Gastroesophageal sphincter (tissue), 4 donors: ENCODE measurements around the gene SEMA6A. TPM values are rescaled to one million over a fixed set of nuclear protein-coding genes. Genes with fewer than 3 reads are reported as not detected.

Source experiments
- ATAC-seq: fragments of 150-250 bp; one replicate; pipeline ENCODE4 v1.9.1; 2016; ENCODE audit warnings: mild to moderate bottlenecking, moderate library complexity
- H3K27ac ChIP-seq, 4 donors: fragments of 200-600 bp; sonication (generic) in 3 of 4; 1 replicate in 3 of 4; 2 replicates in 1 of 4; pipeline ENCODE4 v1.5.1; 2016 to 2019
- H3K27me3 ChIP-seq: fragments of 200-600 bp; sonication (generic); one replicate; pipeline ENCODE4 v1.5.1; 2019
- H3K36me3 ChIP-seq, 2 donors: fragments of 200-600 bp; sonication (generic); one replicate each; pipeline ENCODE4 v1.5.1; 2019; ENCODE audit warnings: control low read depth in 1 of 2
- H3K4me1 ChIP-seq, 3 donors: fragments of 200-600 bp; sonication (generic); 1 replicate in 2 of 3; 2 replicates in 1 of 3; pipeline ENCODE4 v1.5.1; 2016 to 2019; ENCODE audit warnings: control low read depth in 2 of 3
- H3K4me3 ChIP-seq, 2 donors: fragments of 200-600 bp; sonication (generic); one replicate each; pipeline ENCODE4 v1.5.1; 2019; ENCODE audit warnings: mild to moderate bottlenecking in 1 of 2, moderate library complexity in 1 of 2
- H3K9me3 ChIP-seq, 3 donors: fragments of 200-600 bp; sonication (generic); one replicate each; pipeline ENCODE4 v1.5.1; 2017 to 2019; ENCODE audit warnings: control low read depth in 2 of 3
- CTCF ChIP-seq, 4 experiments: fragments of 200-600 bp in 2 of 4; fragments of 450-650 bp in 2 of 4; sonication (generic) in 1 of 4; IDR thresholded peaks; one replicate each; pipeline ENCODE4 v1.5.1; 2017 to 2019; ENCODE audit warnings: antibody characterized with exemption in 4 of 4, mild to moderate bottlenecking in 2 of 4, moderate library complexity in 2 of 4
- EP300 ChIP-seq: sonication (generic); formaldehyde crosslinking; IDR thresholded peaks from one replicate; pipeline ENCODE4 v1.6.1; 2017; ENCODE audit warnings: antibody characterized with exemption, mild to moderate bottlenecking
- POLR2A ChIP-seq, 2 donors: fragments of 450-650 bp; IDR thresholded peaks; one replicate each; pipeline ENCODE4 v1.6.1; 2017; ENCODE audit warnings: antibody characterized with exemption in 2 of 2, mild to moderate bottlenecking in 2 of 2, moderate library complexity in 1 of 2
- POLR2AphosphoS5 ChIP-seq: sonication (generic); formaldehyde crosslinking; IDR thresholded peaks from one replicate; pipeline ENCODE4 v1.6.1; 2017; ENCODE audit warnings: antibody characterized with exemption
- WGBS, 2 donors: methylation state at CpG; one replicate each; pipeline ENCODE4 v1.1.5; 2018; ENCODE audit warnings: low coverage in 1 of 2; 5-methylcytosine and 5-hydroxymethylcytosine counted together
- total RNA-seq, 4 donors: library from RNA; depleted of rRNA; stranded (reverse); fragments of >200 nt; gene quantifications; one replicate each; pipeline ENCODE4 v1.1.0, GENCODE V29; 2016

The SEMA6A gene
- total RNA-seq, 4 donors from 2014 or later: 10.9 to 19.8 (median 17.8) TPM

- Histone ChIP-seq H3K4me1 (peaks cover 0 to 18% (median 0%) of the 10 kb centered on the region in 3 donors), H3K4me3 (no peak overlapping the region), H3K27ac (no peak overlapping the region), H3K9me3 (no peaks in the 10 kb centered on the region), H3K36me3 (no peaks in the 10 kb centered on the region), H3K27me3 (no peaks in the 10 kb centered on the region)
- ATAC-seq: no peak
- WGBS, 2 donors: 86 to 96% methylated on average over 3 of the region's 3 CpGs
- TF ChIP-seq CTCF (IDR thresholded peaks at IDR 0.05): no peak
- TF ChIP-seq POLR2A (IDR thresholded peaks at IDR 0.05): no peak
- TF ChIP-seq EP300: no peak
These were observed 35.4 kb downstream of the SEMA6A start for GRCh38 chr5:116539222-116539621.

- Histone ChIP-seq H3K4me1 (peaks cover 0 to 39% (median 0%) of the 10 kb centered on the region in 3 donors), H3K9me3 (no peaks in the 10 kb centered on the region), H3K27me3 (no peaks in the 10 kb centered on the region), H3K4me3 (no peak overlapping the region), H3K27ac (no peak overlapping the region), H3K36me3 (no peaks in the 10 kb centered on the region)
- ATAC-seq: no peak
- no peak for TF ChIP-seq POLR2AphosphoS5
- no peak for TF ChIP-seq POLR2A (IDR thresholded peaks at IDR 0.05)
- no peak for TF ChIP-seq CTCF (IDR thresholded peaks at IDR 0.05)
- no peak for TF ChIP-seq EP300
- 30 to 87% methylated on average over 2 to 10 of the region's 11 CpGs for WGBS, 2 donors
These were observed 38.1 kb downstream of the SEMA6A start for GRCh38 chr5:116536316-116537083.

DNA sequence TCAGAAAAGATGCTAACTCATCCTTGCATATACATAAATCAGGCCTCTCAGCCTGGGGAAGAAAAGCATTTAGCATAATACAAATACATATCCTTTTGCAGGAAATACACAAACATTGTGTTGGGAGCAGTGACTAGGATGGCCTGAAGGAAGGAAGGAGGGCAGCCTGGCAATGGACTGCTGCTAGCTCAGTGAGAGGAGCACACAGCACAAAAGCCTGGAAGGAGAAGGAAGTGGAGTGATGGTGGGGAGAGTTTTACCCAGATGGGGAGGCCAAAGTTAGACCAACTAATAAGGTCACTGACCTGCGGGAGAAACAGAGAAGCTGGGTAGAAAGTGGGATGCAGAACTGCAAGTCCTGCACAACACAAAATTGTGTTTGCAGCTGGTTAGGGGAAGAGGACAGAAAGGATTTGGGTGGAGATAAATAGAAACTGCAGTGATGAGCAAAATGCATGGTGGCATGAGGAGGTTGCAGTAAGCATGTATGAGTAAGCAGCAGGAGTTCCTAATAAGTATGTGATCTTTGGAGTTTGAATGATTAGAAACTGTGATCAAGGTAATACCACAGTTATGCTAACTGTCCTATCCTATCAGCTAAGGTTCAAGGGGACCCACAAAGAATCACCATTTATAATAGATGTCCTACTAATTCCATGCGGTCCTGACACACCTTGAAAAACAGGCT lies 39.5 kb downstream of the SEMA6A start:
- no peaks in the 10 kb centered on the region for H3K27me3 ChIP-seq
- no peaks in the 10 kb centered on the region for H3K9me3 ChIP-seq
- no peak overlapping the region for H3K27ac ChIP-seq
- 87 to 90% methylated on average over 2 of the region's 2 CpGs for WGBS, 2 donors
- no peak for TF ChIP-seq EP300
- no peak for TF ChIP-seq POLR2AphosphoS5
- TF ChIP-seq POLR2A (IDR thresholded peaks at IDR 0.05): no peak
- no peak for TF ChIP-seq CTCF (IDR thresholded peaks at IDR 0.05)
- H3K36me3 ChIP-seq: no peaks in the 10 kb centered on the region
- no peak for ATAC-seq
- H3K4me3 ChIP-seq: no peak overlapping the region
- H3K4me1 ChIP-seq: peaks cover 0 to 47% (median 0%) of the 10 kb centered on the region in 3 donors

- H3K4me1 ChIP-seq: peaks cover 0 to 59% (median 3%) of the 10 kb centered on the region in 3 donors
- H3K36me3 ChIP-seq: no peaks in the 10 kb centered on the region
- peak overlapping the region in 1 of 4 donors; percentile 11 for H3K27ac ChIP-seq
- TF ChIP-seq EP300 (no peak), POLR2A (IDR thresholded peaks at IDR 0.05) (no peak), POLR2AphosphoS5 (no peak), CTCF (IDR thresholded peaks at IDR 0.05) (no peak)
- ATAC-seq: no peak
- no peaks in the 10 kb centered on the region for H3K9me3 ChIP-seq
- WGBS, 2 donors: 30 to 33% methylated on average over 3 of the region's 3 CpGs
- no peaks in the 10 kb centered on the region for H3K27me3 ChIP-seq
- no peak overlapping the region for H3K4me3 ChIP-seq
These were observed 41.7 kb downstream of the SEMA6A start for GRCh38 chr5:116532762-116533525.
